Measurements from ENCODE around the gene LSAMP. TPM values are rescaled to one million over a fixed set of nuclear protein-coding genes. Genes with fewer than 3 reads are reported as not detected.

LSAMP gene
- total and polyA plus RNA-seq, 2 donors (not counting 1 experiment from before 2014, with no cell fraction given): not detected

DNA sequence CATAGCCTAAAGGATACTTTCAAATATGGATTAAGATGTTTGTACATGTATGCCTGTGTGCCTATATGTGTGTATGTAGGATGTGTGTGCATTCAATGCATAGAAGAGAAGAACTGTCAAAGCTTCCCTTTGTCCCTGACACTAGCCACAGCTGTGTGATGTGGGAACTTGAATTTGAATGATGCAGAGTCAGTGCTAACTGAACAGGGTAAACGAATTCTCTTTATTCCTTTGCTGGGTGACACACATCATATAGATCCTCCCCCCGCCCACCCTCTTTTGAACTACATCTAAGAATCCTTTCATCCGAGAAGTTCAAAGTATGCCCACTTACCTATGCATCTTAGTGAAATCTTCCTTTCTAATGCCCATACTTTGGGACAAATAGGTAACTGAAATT is 593.7 kb downstream of the LSAMP start:
- intact Hi-C loops (cut with micrococcal nuclease): no loop called here
- TF ChIP-seq CTCF (IDR thresholded peaks at IDR 0.05) (no peak), EZH2 (IDR thresholded peaks at IDR 0.05; ENCODE audit: borderline replicate concordance, insufficient read depth, low read depth, low read length, poor library complexity, severe bottlenecking) (no peak)
- Histone ChIP-seq H3K79me2 (ENCODE audit: control insufficient read depth, insufficient read depth, low read length) (no peaks in the 10 kb centered on the region), H3K9me3 (ENCODE audit: control extremely low read depth in 1 of 3, control insufficient read depth in 2 of 3, insufficient read depth in 1 of 3, low read length in 2 of 3) (no peaks in the 10 kb centered on the region), H3K27ac (ENCODE audit: low read length in 2 of 2) (no peak overlapping the region), H3K9ac (ENCODE audit: low read length) (no peak overlapping the region), H4K20me1 (ENCODE audit: control insufficient read depth, insufficient read depth, low read length, poor library complexity, severe bottlenecking) (no peaks in the 10 kb centered on the region), H3K4me1 (ENCODE audit: control insufficient read depth in 2 of 2, insufficient read depth in 2 of 2, low read length in 2 of 2) (no peaks in the 10 kb centered on the region), H3K4me2 (replicated peaks; ENCODE audit: low read depth, low read length, poor library complexity, severe bottlenecking) (no peak overlapping the region), H3K27me3 (replicated peaks in 1 of 4; ENCODE audit: control extremely low read depth in 1 of 4, control insufficient read depth in 3 of 4, insufficient read depth in 4 of 4, low read length in 3 of 4) (peaks cover 0 to 5% (median 0%) of the 10 kb centered on the region in 4 experiments), H2AFZ (ENCODE audit: insufficient read depth, low read depth, low read length, poor library complexity, severe bottlenecking) (no peak overlapping the region), H3K4me3 (ENCODE audit: control extremely low read depth in 1 of 5, extremely low read depth in 1 of 5, insufficient read depth in 1 of 5, low read depth in 2 of 5, low read length in 4 of 5) (no peak overlapping the region), H3K36me3 (replicated peaks in 1 of 2; ENCODE audit: control extremely low read depth in 1 of 2, control insufficient read depth in 1 of 2, extremely low read depth in 1 of 2, insufficient read depth in 2 of 2, low read length in 1 of 2) (no peaks in the 10 kb centered on the region)
- CTCF ChIA-PET: no interaction called here
- POLR2A ChIA-PET: no interaction called here
- Mint-ChIP-seq H3K27ac (no peak overlapping the region), H3K4me3 (no peak overlapping the region), H3K9me3 (ENCODE audit: insufficient read depth) (no peaks in the 10 kb centered on the region), H3K4me1 (no peaks in the 10 kb centered on the region), H3K27me3 (no peaks in the 10 kb centered on the region)
- DNase-seq: no peak
- WGBS (ENCODE audit: insufficient coverage): 79% methylated on average over 3 of the region's 3 CpGs
- no peak for ATAC-seq (ENCODE audit: low read depth)

GRCh38 chr3:115848641-115849040 is 596.6 kb downstream of the LSAMP start:
- ATAC-seq (ENCODE audit: low read depth) (no peak), DNase-seq (no peak)
- no peak overlapping the region for H2AFZ ChIP-seq (ENCODE audit: insufficient read depth, low read depth, low read length, poor library complexity, severe bottlenecking)
- TF ChIP-seq EZH2 (IDR thresholded peaks at IDR 0.05; ENCODE audit: borderline replicate concordance, insufficient read depth, low read depth, low read length, poor library complexity, severe bottlenecking) (no peak), CTCF (IDR thresholded peaks at IDR 0.05) (no peak)
- H4K20me1 ChIP-seq (ENCODE audit: control insufficient read depth, insufficient read depth, low read length, poor library complexity, severe bottlenecking): no peaks in the 10 kb centered on the region
- Mint-ChIP-seq H3K4me3 (no peak overlapping the region), H3K4me1 (no peaks in the 10 kb centered on the region), H3K27me3 (peaks cover 3% of the 10 kb centered on the region), H3K27ac (no peak overlapping the region), H3K9me3 (ENCODE audit: insufficient read depth) (no peaks in the 10 kb centered on the region)
- H3K4me2 ChIP-seq (replicated peaks; ENCODE audit: low read depth, low read length, poor library complexity, severe bottlenecking): no peak overlapping the region
- H3K27ac ChIP-seq (ENCODE audit: low read length in 2 of 2): no peak overlapping the region
- H3K9me3 ChIP-seq (ENCODE audit: control extremely low read depth in 1 of 3, control insufficient read depth in 2 of 3, insufficient read depth in 1 of 3, low read length in 2 of 3): no peaks in the 10 kb centered on the region
- no peaks in the 10 kb centered on the region for H3K36me3 ChIP-seq (replicated peaks in 1 of 2; ENCODE audit: control extremely low read depth in 1 of 2, control insufficient read depth in 1 of 2, extremely low read depth in 1 of 2, insufficient read depth in 2 of 2, low read length in 1 of 2)
- H3K9ac ChIP-seq (ENCODE audit: low read length): no peak overlapping the region
- H3K4me3 ChIP-seq (ENCODE audit: control extremely low read depth in 1 of 5, extremely low read depth in 1 of 5, insufficient read depth in 1 of 5, low read depth in 2 of 5, low read length in 4 of 5): no peak overlapping the region
- H3K4me1 ChIP-seq (ENCODE audit: control insufficient read depth in 2 of 2, insufficient read depth in 2 of 2, low read length in 2 of 2): no peaks in the 10 kb centered on the region
- no CpG with 5 or more reads among the region's 1 CpG for WGBS (ENCODE audit: insufficient coverage)
- no peaks in the 10 kb centered on the region for H3K27me3 ChIP-seq (replicated peaks in 1 of 4; ENCODE audit: control extremely low read depth in 1 of 4, control insufficient read depth in 3 of 4, insufficient read depth in 4 of 4, low read length in 3 of 4)
- CTCF ChIA-PET: interaction anchor here (3.3 kb wide), 1 partner anchor 13 kb away, joined by 17 read pairs; no protein-coding TSS in a partner anchor
- H3K79me2 ChIP-seq (ENCODE audit: control insufficient read depth, insufficient read depth, low read length): no peaks in the 10 kb centered on the region
- POLR2A ChIA-PET: no interaction called here
- intact Hi-C loops (cut with micrococcal nuclease): no loop called here
